HFF-Myc (cell line): ENCODE measurements around the gene NUTF2.
"Not testable (repeated sequence)": the region's sequence is repeated elsewhere in the genome, so short reads cannot be mapped to it uniquely, and the experiment has no call there.

Experiments used
- DNase-seq: peaks from one replicate; pipeline ENCODE4 v3.0.0-alpha.2; 2011; ENCODE audit warnings: low read depth; ENCODE audit errors: extremely low read depth
- H3K4me3 ChIP-seq: replicated peaks from 2 replicates; pipeline ENCODE4 v1.5.1; 2011; ENCODE audit warnings: low read depth, mild to moderate bottlenecking, control low read depth, low read length
- CTCF ChIP-seq: IDR thresholded peaks from 2 replicates; pipeline ENCODE4 v1.5.1; 2012; ENCODE audit warnings: mild to moderate bottlenecking, low read depth, low read length, control low read depth; ENCODE audit errors: missing control alignments

The NUTF2 gene

GRCh38 chr16:67822511-67822910 is 24.2 kb upstream of the NUTF2 start:
- DNase-seq: no peak

GRCh38 chr16:67825119-67825518 is 21.6 kb upstream of the NUTF2 start:
- no peak for TF ChIP-seq CTCF
- H3K4me3 ChIP-seq: no peak overlapping the region
- no peak for DNase-seq

More at GRCh38 chr16:67822511-67822910, 24.2 kb upstream of the NUTF2 start:
- TF ChIP-seq CTCF: no peak
- no peak overlapping the region for H3K4me3 ChIP-seq

GRCh38 chr16:67825906-67826305 is 20.8 kb upstream of the NUTF2 start:
- DNase-seq: no peak
- H3K4me3 ChIP-seq: no peak overlapping the region
- TF ChIP-seq CTCF: no peak

- H3K4me3 ChIP-seq: no peak overlapping the region
- no peak for DNase-seq
- no peak for TF ChIP-seq CTCF
These were observed 18.1 kb upstream of the NUTF2 start for GRCh38 chr16:67828651-67829050.

- DNase-seq: no peak
- no peak for TF ChIP-seq CTCF
- peak overlapping the region; percentile 62 for H3K4me3 ChIP-seq
These were observed 13.7 kb upstream of the NUTF2 start for GRCh38 chr16:67833030-67833414.

GRCh38 chr16:67833415-67834241 is 13.1 kb upstream of the NUTF2 start:
- TF ChIP-seq CTCF: no peak
- DNase-seq: peak; percentile 76
- H3K4me3 ChIP-seq: peak overlapping the region; percentile 62

GRCh38 chr16:67834242-67834614 is 12.5 kb upstream of the NUTF2 start:
- TF ChIP-seq CTCF: no peak
- H3K4me3 ChIP-seq: peak overlapping the region; percentile 62
- no peak for DNase-seq

- not testable (repeated sequence) for H3K4me3 ChIP-seq, DNase-seq
These were observed 9.5 kb upstream of the NUTF2 start for GRCh38 chr16:67837190-67837589.
